GM10266 (cell line): ENCODE measurements around the gene COG7.
"Not testable (repeated sequence)": the region's sequence is repeated elsewhere in the genome, so short reads cannot be mapped to it uniquely, and the experiment has no call there.

Source experiments
- DNase-seq: peaks from one replicate; pipeline ENCODE4 v3.0.0; 2012; ENCODE audit errors: extremely low spot score
- CTCF ChIP-seq: IDR thresholded peaks from 2 replicates; pipeline ENCODE4 v1.5.1; 2012; ENCODE audit warnings: mild to moderate bottlenecking, low read depth; ENCODE audit not compliant: control insufficient read depth, insufficient read depth; ENCODE audit errors: missing control alignments

Gene COG7

GRCh38 chr16:23448392-23448791, 4.6 kb downstream of the COG7 start:
- DNase-seq = no peak
- no peak for TF ChIP-seq CTCF

- DNase-seq = not testable (repeated sequence)
Observed at GRCh38 chr16:23437542-23437941, 15.4 kb downstream of the COG7 start.

DNA sequence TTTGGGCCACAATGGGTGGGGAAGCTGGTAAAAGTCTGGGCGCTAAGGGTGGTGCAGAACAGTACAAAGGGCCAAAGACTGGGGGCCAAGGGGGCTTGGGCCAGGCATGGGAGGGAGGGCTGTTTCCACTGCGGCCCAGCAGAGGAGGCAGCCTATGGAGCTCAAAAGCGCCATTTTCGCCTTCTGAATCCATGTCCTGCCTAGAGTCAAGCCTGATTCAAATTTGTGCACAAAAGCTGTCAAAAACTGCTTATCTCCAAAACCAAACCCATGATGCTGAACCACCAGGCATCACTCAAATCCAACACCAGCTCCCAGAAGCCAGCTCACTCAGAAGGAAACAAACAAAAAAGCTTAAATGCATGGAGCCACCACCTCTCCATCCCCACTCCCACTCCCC, 16.0 kb downstream of the COG7 start:
- no peak for TF ChIP-seq CTCF
- DNase-seq = no peak

DNA sequence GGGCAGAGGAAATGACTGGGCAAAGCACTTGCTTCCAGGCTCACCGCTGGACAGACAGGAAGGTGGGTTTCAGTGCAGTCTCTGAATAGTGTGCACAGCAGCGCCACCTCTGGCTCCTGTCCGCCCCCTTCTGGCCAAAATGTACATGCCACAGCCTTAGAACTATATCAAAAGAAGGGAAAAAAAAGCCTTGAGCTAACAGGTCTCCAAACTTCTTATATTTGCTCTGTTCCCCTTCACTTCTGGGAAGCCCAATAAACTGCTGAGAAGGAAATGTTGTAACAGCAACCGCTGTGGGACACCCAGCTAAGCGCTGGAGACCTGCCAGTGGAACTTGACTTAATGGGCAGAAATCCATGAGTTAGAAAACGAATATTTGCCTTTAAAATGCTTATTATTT, 17.5 kb downstream of the COG7 start:
- TF ChIP-seq CTCF = peak; percentile 88
- DNase-seq = peak; percentile 60

GRCh38 chr16:23434380-23434779, 18.6 kb downstream of the COG7 start:
- peak; percentile 86 for TF ChIP-seq CTCF
- peak; percentile 70 for DNase-seq

DNA sequence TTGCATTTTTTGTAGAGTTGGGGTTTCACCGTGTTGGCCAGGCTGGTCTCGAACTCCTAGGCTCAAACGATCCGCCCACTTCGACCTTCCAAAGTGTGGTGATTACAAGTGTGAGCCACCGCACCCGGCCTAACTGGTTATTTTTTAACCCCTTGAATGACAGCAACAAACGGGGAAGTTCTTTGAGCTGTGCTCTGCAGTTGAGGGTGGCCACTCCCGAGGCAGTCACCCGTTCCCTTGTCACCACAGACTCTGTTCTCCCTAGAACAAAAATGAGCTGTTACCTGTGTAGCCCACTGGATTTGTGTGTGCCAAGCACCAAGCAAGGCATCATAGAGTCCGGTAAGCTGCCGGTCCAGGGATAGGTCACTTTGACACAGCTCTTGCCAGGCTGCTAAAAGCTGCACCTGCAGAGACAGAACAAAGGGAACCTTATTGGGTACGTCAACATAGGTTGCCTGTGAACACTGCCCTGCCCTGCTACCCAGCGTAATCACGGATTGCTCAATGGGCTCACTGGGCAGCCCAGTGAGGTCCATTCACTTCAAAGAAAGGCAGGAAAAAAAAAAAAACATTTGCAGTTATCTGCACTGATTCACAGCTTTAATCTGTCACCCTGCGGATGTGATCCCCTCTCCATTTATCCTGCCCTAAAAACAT, 19.6 kb downstream of the COG7 start:
- no peak for TF ChIP-seq CTCF
- DNase-seq = no peak

DNA sequence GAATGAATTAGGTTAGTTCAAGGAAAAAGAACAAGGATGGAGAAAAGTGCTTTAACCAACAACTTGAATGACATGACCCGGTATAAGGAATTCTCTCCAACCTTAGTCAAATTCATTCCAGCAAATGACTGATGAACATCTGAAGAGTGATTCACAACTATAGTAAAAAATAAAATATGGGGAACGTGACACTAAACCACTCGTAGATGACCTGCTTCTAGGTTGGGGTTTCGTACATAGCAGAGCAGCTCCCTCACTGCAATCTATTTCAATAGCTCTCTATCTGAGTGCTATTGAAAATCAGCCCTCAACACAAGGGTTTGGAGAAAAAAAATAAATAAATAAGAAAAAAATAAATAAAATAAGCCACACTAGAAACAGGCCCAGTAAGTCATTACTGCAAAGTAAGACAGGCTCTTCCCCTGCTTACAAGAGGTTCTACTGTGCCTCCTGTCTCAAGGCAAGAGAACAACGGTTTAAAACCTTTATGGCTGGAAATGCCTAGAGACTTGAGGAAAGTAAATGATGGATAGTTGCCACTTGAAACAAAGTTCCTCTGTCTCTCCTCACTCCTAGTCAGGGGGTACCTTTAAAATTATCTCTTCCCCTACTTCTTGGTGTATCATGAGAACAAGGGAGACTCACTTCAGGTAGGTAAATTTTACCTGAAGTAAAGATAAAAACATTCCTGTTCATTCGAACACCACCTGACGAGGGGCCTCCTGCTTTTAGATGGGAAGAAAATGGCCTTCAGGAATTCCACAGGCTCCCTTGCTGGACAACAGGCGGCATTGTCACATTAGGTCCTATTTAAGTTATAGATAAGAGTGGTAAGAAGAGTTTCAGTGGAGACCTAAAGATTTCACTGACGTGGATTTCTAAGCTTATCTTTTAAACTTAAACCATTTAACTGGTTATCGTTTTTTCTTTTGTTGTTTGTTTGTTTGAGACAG, 20.5 kb downstream of the COG7 start:
- DNase-seq = no peak
- no peak for TF ChIP-seq CTCF
